GM10248 (cell line): Measurements from ENCODE around the gene FYN.

Source experiments
- CTCF ChIA-PET: fragments of 300-600 bp; sonication (Branson Sonifier 250); formaldehyde crosslinking; extraction: SDS; loops from one replicate; lab custom pipeline; 2021; ENCODE audit warnings: antibody characterized with exemption; lab: Yijun Ruan, JAX
- POLR2A ChIA-PET: fragments of 350-650 bp; sonication (Branson Sonifier 250); formaldehyde crosslinking; extraction: SDS; loops from one replicate; lab custom pipeline; 2020; ENCODE audit warnings: antibody characterized with exemption; lab: Yijun Ruan, JAX
- DNase-seq: peaks from one replicate; pipeline ENCODE4 v3.0.0; 2012; ENCODE audit errors: extremely low spot score
- TF ChIP-seq, protein P1 (sequence below): IDR thresholded peaks from 2 replicates; pipeline ENCODE4 v1.5.1; 2012; ENCODE audit warnings: mild to moderate bottlenecking, low read depth; ENCODE audit errors: extremely low read depth, missing control alignments, control extremely low read depth

The FYN gene

GRCh38 chr6:111668410-111668809, 204.8 kb downstream of the FYN start:
- ChIA-PET CTCF (interaction anchor here (1.0 to 1.8 kb wide), 2 partner anchors 9 to 190 kb away, joined by 3 to 10 read pairs; no protein-coding TSS in a partner anchor), POLR2A (interaction anchor here (0.6 kb wide), 1 partner anchor 1971 kb away, joined by 4 read pairs; no protein-coding TSS in a partner anchor)
- no peak for DNase-seq
- TF ChIP-seq, protein P1, sequence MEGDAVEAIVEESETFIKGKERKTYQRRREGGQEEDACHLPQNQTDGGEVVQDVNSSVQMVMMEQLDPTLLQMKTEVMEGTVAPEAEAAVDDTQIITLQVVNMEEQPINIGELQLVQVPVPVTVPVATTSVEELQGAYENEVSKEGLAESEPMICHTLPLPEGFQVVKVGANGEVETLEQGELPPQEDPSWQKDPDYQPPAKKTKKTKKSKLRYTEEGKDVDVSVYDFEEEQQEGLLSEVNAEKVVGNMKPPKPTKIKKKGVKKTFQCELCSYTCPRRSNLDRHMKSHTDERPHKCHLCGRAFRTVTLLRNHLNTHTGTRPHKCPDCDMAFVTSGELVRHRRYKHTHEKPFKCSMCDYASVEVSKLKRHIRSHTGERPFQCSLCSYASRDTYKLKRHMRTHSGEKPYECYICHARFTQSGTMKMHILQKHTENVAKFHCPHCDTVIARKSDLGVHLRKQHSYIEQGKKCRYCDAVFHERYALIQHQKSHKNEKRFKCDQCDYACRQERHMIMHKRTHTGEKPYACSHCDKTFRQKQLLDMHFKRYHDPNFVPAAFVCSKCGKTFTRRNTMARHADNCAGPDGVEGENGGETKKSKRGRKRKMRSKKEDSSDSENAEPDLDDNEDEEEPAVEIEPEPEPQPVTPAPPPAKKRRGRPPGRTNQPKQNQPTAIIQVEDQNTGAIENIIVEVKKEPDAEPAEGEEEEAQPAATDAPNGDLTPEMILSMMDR, result no peak

- no peak for DNase-seq
- TF ChIP-seq, protein P1, result no peak
- POLR2A ChIA-PET, result no interaction called here
- CTCF ChIA-PET, result interaction anchor here (1.0 to 1.8 kb wide), 2 partner anchors 9 to 189 kb away, joined by 3 to 10 read pairs; no protein-coding TSS in a partner anchor
Observed at GRCh38 chr6:111667931-111668330, 205.3 kb downstream of the FYN start.

DNA sequence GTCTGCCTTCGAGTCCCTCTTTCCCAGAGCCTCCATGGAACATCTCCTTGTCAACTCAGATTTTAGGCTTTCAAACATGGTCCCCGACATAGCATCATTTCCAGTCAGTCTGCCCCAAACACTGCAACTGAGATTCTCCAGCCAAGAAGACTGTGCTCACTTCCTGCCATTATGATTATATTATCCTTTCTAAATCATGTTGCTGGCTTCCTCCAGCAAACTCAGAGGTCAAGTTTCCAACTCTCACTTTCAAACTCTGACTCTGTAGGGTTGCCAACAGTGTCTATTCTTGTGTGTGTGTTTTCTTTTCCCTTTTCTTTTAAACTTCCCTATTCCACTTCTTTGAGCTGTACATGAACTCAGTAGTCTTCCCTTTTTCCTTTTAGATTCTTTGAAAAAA, 206.4 kb downstream of the FYN start:
- ChIA-PET POLR2A (no interaction called here), CTCF (interaction anchor here (1.0 to 1.8 kb wide), 2 partner anchors 9 to 10 kb away, joined by 4 to 10 read pairs; no protein-coding TSS in a partner anchor)
- no peak for DNase-seq

DNA sequence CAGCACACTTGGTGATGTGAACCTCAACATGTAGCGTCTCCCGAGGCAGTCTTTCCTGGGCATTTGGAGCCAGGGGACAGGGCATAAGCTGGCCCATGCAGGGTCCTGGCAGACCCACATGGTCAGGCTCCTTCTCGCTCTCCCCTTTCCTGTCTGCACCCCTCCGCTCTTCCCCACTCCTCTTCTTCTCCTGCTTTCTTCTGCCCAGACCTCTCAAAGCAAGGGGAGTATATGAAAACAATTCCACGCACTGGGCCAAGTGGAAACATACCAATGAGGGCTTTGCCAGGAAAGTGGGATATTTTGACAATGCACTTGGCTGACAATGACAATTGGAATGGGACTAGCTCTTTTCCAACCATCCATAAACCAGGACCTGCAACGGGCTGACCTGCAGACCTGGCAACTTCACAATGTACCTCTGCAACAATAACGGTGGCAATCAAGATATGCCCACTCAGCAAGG, 208.7 kb downstream of the FYN start:
- TF ChIP-seq, protein P1, result no peak
- no peak for DNase-seq
- POLR2A ChIA-PET, result no interaction called here
- CTCF ChIA-PET, result interaction anchor here (0.6 to 2.0 kb wide), 5 partner anchors 9 to 405 kb away, joined by 3 to 5 read pairs (median 3); a partner anchor contains a TSS

More for the DNA sequence above, 206.4 kb downstream of the FYN start:
- TF ChIP-seq, protein P1, result no peak

GRCh38 chr6:111663692-111664564, 209.3 kb downstream of the FYN start:
- POLR2A ChIA-PET, result no interaction called here
- TF ChIP-seq, protein P1, result no peak
- DNase-seq, result no peak
- CTCF ChIA-PET, result interaction anchor here (0.8 to 2.0 kb wide), 3 partner anchors 7 to 405 kb away, joined by 3 to 5 read pairs (median 3); a partner anchor contains a TSS

DNA sequence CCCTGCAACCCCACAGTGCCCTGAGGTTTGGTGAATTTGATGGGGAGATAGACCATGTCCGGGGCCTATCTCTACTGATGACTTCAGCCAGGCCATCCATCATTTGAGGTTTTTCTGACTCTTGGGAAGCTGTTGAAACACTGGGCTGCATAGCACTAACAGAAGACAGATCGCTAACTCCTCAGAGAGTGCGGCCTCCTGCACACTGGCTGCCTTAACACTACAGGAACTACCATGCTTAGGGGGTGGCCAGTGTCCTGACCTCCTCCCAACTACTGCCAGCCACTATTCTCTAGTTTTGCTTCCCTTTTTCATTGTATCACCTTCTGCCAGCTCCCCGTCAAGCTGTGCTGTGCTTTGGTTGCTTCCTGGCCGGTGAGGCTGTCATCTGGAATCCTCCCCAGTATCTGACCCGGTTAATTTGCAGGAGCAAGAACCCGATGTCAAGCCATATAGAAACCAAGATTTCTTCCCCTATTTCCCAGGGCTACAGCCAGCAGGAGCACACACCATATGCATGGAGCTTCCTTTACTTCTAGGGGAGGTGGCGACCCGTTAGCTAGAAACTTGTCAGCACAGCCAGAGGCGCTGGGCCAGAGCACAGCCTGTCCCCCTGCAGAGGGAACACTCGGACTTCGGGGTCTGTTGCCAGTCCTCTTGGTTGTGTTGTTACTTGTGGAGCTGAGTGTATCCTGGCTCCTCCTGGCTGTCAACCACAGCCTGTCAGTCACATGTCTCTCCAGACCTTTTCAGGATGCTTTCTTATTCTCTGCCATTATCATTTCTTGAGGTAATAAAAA, 210.3 kb downstream of the FYN start:
- CTCF ChIA-PET, result interaction anchor here (0.8 kb wide), 1 partner anchor 8 kb away, joined by 3 read pairs; no protein-coding TSS in a partner anchor
- POLR2A ChIA-PET, result no interaction called here
- no peak for DNase-seq
- TF ChIP-seq, protein P1, result no peak
